ENCODE measurements around the gene LEMD3. TPM values are rescaled to one million over a fixed set of nuclear protein-coding genes. Genes with fewer than 3 reads are reported as not detected.

Gene LEMD3
- total RNA-seq, 1 donor from 2014 or later, result 20.9 TPM

GRCh38 chr12:65205886-65206285, 36.5 kb downstream of the LEMD3 start:
- Mint-ChIP-seq H3K36me3 (ENCODE audit: low read depth, unreplicated experiment) (no peaks in the 10 kb centered on the region), H3K27ac (ENCODE audit: unreplicated experiment) (no peak overlapping the region), H3K4me3 (ENCODE audit: unreplicated experiment) (no peak overlapping the region), H3K4me1 (ENCODE audit: low read depth, unreplicated experiment) (peaks cover 12% of the 10 kb centered on the region), H3K27me3 (ENCODE audit: low read depth, unreplicated experiment) (no peaks in the 10 kb centered on the region), H3K9me3 (ENCODE audit: unreplicated experiment) (no peaks in the 10 kb centered on the region)
- Histone ChIP-seq H3K27ac (ENCODE audit: low read depth, low read length) (no peak overlapping the region), H3K4me3 (ENCODE audit: insufficient read depth, low read depth, low read length) (no peak overlapping the region), H3K4me1 (ENCODE audit: insufficient read depth, low read length) (no peaks in the 10 kb centered on the region), H3K79me2 (ENCODE audit: insufficient read depth, low read length) (peaks cover 84% of the 10 kb centered on the region), H4K20me1 (ENCODE audit: insufficient read depth, low read length) (peaks cover 73% of the 10 kb centered on the region), H3K36me3 (ENCODE audit: insufficient read depth, low read length) (no peaks in the 10 kb centered on the region), H3K9ac (ENCODE audit: low read length) (no peak overlapping the region), H2AFZ (ENCODE audit: low read depth, low read length) (no peak overlapping the region), H3K9me3 (ENCODE audit: insufficient read depth, low read depth, low read length) (no peaks in the 10 kb centered on the region), H3K4me2 (ENCODE audit: low read length) (no peak overlapping the region), H3K27me3 (ENCODE audit: insufficient read depth, low read length) (no peaks in the 10 kb centered on the region)
- TF ChIP-seq EZH2 (IDR thresholded peaks at IDR 0.05; ENCODE audit: insufficient read depth, low read length), result no peak
- TF ChIP-seq, protein P1, sequence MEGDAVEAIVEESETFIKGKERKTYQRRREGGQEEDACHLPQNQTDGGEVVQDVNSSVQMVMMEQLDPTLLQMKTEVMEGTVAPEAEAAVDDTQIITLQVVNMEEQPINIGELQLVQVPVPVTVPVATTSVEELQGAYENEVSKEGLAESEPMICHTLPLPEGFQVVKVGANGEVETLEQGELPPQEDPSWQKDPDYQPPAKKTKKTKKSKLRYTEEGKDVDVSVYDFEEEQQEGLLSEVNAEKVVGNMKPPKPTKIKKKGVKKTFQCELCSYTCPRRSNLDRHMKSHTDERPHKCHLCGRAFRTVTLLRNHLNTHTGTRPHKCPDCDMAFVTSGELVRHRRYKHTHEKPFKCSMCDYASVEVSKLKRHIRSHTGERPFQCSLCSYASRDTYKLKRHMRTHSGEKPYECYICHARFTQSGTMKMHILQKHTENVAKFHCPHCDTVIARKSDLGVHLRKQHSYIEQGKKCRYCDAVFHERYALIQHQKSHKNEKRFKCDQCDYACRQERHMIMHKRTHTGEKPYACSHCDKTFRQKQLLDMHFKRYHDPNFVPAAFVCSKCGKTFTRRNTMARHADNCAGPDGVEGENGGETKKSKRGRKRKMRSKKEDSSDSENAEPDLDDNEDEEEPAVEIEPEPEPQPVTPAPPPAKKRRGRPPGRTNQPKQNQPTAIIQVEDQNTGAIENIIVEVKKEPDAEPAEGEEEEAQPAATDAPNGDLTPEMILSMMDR (IDR thresholded peaks at IDR 0.05; ENCODE audit: insufficient read depth, low read depth, low read length), result no peak
- DNase-seq (ENCODE audit: low read depth), result no peak
- no peak for FAIRE-seq

DNA sequence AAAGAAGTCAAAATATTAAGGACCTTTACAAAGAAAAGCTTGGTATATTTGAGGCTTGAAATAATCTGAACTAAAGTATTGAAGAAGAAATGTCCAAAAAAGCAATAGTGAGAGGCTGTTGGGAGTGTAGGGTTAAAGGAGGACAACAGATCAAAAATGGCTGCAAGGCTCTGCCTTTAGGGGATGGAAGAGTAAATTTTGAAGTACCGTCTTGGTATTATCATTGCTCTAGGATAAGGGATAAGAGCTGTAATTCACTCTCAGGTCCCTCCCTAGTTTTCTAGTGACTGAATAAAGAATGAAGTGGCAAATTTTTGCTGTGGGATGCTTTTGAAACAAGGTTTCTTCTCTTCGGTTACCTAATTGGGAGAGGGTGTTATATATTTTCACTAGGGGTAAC, 38.7 kb downstream of the LEMD3 start:
- Mint-ChIP-seq H3K36me3 (ENCODE audit: low read depth, unreplicated experiment) (no peaks in the 10 kb centered on the region), H3K4me3 (ENCODE audit: unreplicated experiment) (no peak overlapping the region), H3K27me3 (ENCODE audit: low read depth, unreplicated experiment) (no peaks in the 10 kb centered on the region), H3K27ac (ENCODE audit: unreplicated experiment) (no peak overlapping the region), H3K9me3 (ENCODE audit: unreplicated experiment) (no peaks in the 10 kb centered on the region), H3K4me1 (ENCODE audit: low read depth, unreplicated experiment) (peaks cover 12% of the 10 kb centered on the region)
- Histone ChIP-seq H3K4me3 (ENCODE audit: insufficient read depth, low read depth, low read length) (no peak overlapping the region), H3K36me3 (ENCODE audit: insufficient read depth, low read length) (no peaks in the 10 kb centered on the region), H3K4me2 (ENCODE audit: low read length) (no peak overlapping the region), H4K20me1 (ENCODE audit: insufficient read depth, low read length) (peaks cover 52% of the 10 kb centered on the region), H3K27ac (ENCODE audit: low read depth, low read length) (no peak overlapping the region), H3K9me3 (ENCODE audit: insufficient read depth, low read depth, low read length) (no peaks in the 10 kb centered on the region), H3K27me3 (ENCODE audit: insufficient read depth, low read length) (no peaks in the 10 kb centered on the region), H3K9ac (ENCODE audit: low read length) (no peak overlapping the region), H2AFZ (ENCODE audit: low read depth, low read length) (no peak overlapping the region), H3K79me2 (ENCODE audit: insufficient read depth, low read length) (peaks cover 62% of the 10 kb centered on the region), H3K4me1 (ENCODE audit: insufficient read depth, low read length) (no peaks in the 10 kb centered on the region)
- DNase-seq (ENCODE audit: low read depth) (no peak), FAIRE-seq (no peak)
- no peak for TF ChIP-seq EZH2 (IDR thresholded peaks at IDR 0.05; ENCODE audit: insufficient read depth, low read length)
- TF ChIP-seq, protein P1 (IDR thresholded peaks at IDR 0.05; ENCODE audit: insufficient read depth, low read depth, low read length), result no peak

GRCh38 chr12:65208964-65209654, 39.7 kb downstream of the LEMD3 start:
- FAIRE-seq, result no peak
- peaks cover 43% of the 10 kb centered on the region for H4K20me1 ChIP-seq (ENCODE audit: insufficient read depth, low read length)
- no peak for TF ChIP-seq EZH2 (IDR thresholded peaks at IDR 0.05; ENCODE audit: insufficient read depth, low read length)
- TF ChIP-seq, protein P1 (IDR thresholded peaks at IDR 0.05; ENCODE audit: insufficient read depth, low read depth, low read length), result no peak
- no peak overlapping the region for H3K9ac ChIP-seq (ENCODE audit: low read length)
- H3K79me2 ChIP-seq (ENCODE audit: insufficient read depth, low read length), result peaks cover 52% of the 10 kb centered on the region
- Mint-ChIP-seq H3K4me1 (ENCODE audit: low read depth, unreplicated experiment) (peaks cover 12% of the 10 kb centered on the region), H3K9me3 (ENCODE audit: unreplicated experiment) (no peaks in the 10 kb centered on the region), H3K36me3 (ENCODE audit: low read depth, unreplicated experiment) (peaks cover 2% of the 10 kb centered on the region), H3K27me3 (ENCODE audit: low read depth, unreplicated experiment) (no peaks in the 10 kb centered on the region), H3K4me3 (ENCODE audit: unreplicated experiment) (no peak overlapping the region), H3K27ac (ENCODE audit: unreplicated experiment) (no peak overlapping the region)
- H3K9me3 ChIP-seq (ENCODE audit: insufficient read depth, low read depth, low read length), result no peaks in the 10 kb centered on the region
- H3K4me3 ChIP-seq (ENCODE audit: insufficient read depth, low read depth, low read length), result no peak overlapping the region
- H3K27me3 ChIP-seq (ENCODE audit: insufficient read depth, low read length), result no peaks in the 10 kb centered on the region
- no peaks in the 10 kb centered on the region for H3K4me1 ChIP-seq (ENCODE audit: insufficient read depth, low read length)
- no peak overlapping the region for H3K27ac ChIP-seq (ENCODE audit: low read depth, low read length)
- no peak overlapping the region for H2AFZ ChIP-seq (ENCODE audit: low read depth, low read length)
- no peak overlapping the region for H3K4me2 ChIP-seq (ENCODE audit: low read length)
- DNase-seq (ENCODE audit: low read depth), result no peak
- H3K36me3 ChIP-seq (ENCODE audit: insufficient read depth, low read length), result no peaks in the 10 kb centered on the region
